ENCODE results near the gene KCNH6. TPM values are rescaled to one million over a fixed set of nuclear protein-coding genes. Genes with fewer than 3 reads are reported as not detected.

KCNH6 gene
- total and polyA plus RNA-seq, 9 of the 15 experiments (the other 6 are each of a cell fraction or from before 2014, with no cell fraction given), result not detected

DNA sequence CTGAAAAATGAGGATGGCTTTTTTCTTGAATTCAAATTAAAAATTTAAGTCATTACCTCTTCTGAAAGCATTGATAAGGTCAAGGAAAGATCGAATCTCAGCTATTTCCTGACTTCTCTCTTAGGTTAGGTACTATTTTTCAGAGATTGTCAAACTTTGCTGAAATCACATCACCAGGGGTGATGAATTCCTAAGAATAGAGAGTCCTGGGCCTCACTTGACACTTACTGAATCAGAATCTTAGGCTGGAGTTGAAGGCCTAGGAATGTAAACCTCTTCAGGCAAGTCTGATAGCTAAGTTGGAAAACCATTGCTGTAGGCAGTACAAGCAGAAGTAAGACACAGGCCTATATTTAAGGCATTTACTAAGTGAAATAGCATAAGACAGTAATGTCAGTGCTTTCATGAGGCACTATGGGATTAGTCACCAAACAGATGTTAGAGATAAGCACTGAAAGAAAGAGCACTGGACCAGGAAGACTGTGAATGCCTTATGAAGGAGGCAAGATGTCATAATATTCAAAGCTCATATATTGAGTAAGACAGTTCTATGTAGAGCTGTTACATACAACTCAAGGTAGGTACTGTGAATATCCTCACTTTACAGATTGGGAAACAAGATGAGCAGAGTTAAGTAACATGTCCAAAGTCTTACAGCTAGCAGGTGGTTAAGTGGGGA is 48.6 kb downstream of the KCNH6 start (continued):
- TF ChIP-seq ZNF41 (CRISPR knock-in tag; conservative IDR thresholded peaks at IDR 0.05), result no peak
- TF ChIP-seq PHF8 (IDR thresholded peaks at IDR 0.05; ENCODE audit: borderline replicate concordance, low read length), result no peak
- TF ChIP-seq MAFK (IDR thresholded peaks at IDR 0.05; ENCODE audit: low read length), result no peak
- TF ChIP-seq CBFA2T3 (IDR thresholded peaks at IDR 0.05), result peak; percentile 30
- TF ChIP-seq SREBF2 (CRISPR knock-in tag; IDR thresholded peaks at IDR 0.05), result no peak
- no peak for TF ChIP-seq GTF2E2 (tag; IDR thresholded peaks at IDR 0.05)
- TF ChIP-seq, protein P1, sequence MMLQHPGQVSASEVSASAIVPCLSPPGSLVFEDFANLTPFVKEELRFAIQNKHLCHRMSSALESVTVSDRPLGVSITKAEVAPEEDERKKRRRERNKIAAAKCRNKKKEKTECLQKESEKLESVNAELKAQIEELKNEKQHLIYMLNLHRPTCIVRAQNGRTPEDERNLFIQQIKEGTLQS (IDR thresholded peaks at IDR 0.05), result peak; percentile 84
- TF ChIP-seq, protein P1 (CRISPR knock-in tag; conservative IDR thresholded peaks at IDR 0.05), result no peak
- TF ChIP-seq, protein P2, sequence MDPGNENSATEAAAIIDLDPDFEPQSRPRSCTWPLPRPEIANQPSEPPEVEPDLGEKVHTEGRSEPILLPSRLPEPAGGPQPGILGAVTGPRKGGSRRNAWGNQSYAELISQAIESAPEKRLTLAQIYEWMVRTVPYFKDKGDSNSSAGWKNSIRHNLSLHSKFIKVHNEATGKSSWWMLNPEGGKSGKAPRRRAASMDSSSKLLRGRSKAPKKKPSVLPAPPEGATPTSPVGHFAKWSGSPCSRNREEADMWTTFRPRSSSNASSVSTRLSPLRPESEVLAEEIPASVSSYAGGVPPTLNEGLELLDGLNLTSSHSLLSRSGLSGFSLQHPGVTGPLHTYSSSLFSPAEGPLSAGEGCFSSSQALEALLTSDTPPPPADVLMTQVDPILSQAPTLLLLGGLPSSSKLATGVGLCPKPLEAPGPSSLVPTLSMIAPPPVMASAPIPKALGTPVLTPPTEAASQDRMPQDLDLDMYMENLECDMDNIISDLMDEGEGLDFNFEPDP (CRISPR knock-in tag; IDR thresholded peaks at IDR 0.05), result no peak
- no peak for TF ChIP-seq RAD21 (CRISPR knock-in tag; conservative IDR thresholded peaks at IDR 0.05 in 1 of 2, IDR thresholded peaks at IDR 0.05 in 1 of 2)
